ENCODE data around the gene ATRAID.
A peak's percentile ranks its signal among the peaks of the same experiment; 100 is the strongest.

Gene ATRAID

DNA sequence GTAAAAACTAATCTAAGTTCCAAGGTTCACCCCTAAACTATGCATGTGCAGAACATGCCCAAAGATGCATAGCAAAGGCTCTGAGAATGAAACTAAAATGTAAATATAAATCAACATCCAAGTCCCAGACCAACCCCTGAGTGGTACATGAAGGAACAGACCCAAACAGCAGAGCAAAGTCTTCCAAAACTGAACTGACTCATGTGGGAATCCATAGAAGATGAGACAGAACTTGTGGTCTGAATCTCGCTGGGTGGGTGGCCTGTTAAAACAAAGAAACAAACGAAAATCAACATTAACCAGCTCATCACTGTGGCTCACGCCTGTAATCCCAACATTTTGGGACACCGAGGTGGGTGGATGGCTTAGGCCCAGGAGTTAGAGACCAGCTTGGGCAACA lies 29.5 kb upstream of the ATRAID start:
- Histone ChIP-seq H3K9ac (ENCODE audit: low read depth, low read length, poor library complexity) (no peak overlapping the region), H3K36me3 (replicated peaks in 1 of 2; ENCODE audit: control insufficient read depth in 2 of 2, insufficient read depth in 2 of 2, low read length in 2 of 2) (no peaks in the 10 kb centered on the region), H2BK5ac (ENCODE audit: low read length) (no peak overlapping the region), H3K14ac (ENCODE audit: low read length) (no peak overlapping the region), H2AK5ac (ENCODE audit: low read depth, low read length) (no peak overlapping the region), H3K23ac (ENCODE audit: low read depth, low read length, poor library complexity) (no peak overlapping the region), H3K4me1 (ENCODE audit: control insufficient read depth in 2 of 2, insufficient read depth in 1 of 2, low read depth in 1 of 2, low read length in 2 of 2) (no peaks in the 10 kb centered on the region), H3K4me3 (ENCODE audit: low read length in 2 of 2) (no peak overlapping the region), H3K4ac (ENCODE audit: low read length) (no peak overlapping the region), H3K79me1 (ENCODE audit: low read depth, low read length) (no peaks in the 10 kb centered on the region), H3K9me3 (replicated peaks in 1 of 2; ENCODE audit: control insufficient read depth in 2 of 2, insufficient read depth in 1 of 2, low read depth in 1 of 2, low read length in 2 of 2) (no peaks in the 10 kb centered on the region), H4K91ac (ENCODE audit: low read depth, low read length, poor library complexity) (no peak overlapping the region), H4K8ac (ENCODE audit: low read depth, low read length) (no peak overlapping the region), H2BK120ac (ENCODE audit: low read depth, low read length) (no peak overlapping the region), H2AFZ (ENCODE audit: low read length) (no peak overlapping the region), H3K18ac (ENCODE audit: low read length) (no peak overlapping the region), H2BK12ac (ENCODE audit: low read length) (no peak overlapping the region), H3K4me2 (ENCODE audit: insufficient read depth, low read length, poor library complexity, severe bottlenecking) (no peak overlapping the region), H3K27ac (replicated peaks; ENCODE audit: low read length) (no peak overlapping the region), H2BK15ac (ENCODE audit: low read length) (no peak overlapping the region), H3K27me3 (ENCODE audit: control insufficient read depth in 3 of 3, insufficient read depth in 3 of 3, low read depth in 1 of 3, low read length in 3 of 3) (peaks cover 0 to 23% (median 0%) of the 10 kb centered on the region in 3 experiments)
- no CpG with 5 or more reads among the region's 4 CpGs for WGBS, 2 donors (ENCODE audit: extremely low coverage in 2 of 2, insufficient read length in 2 of 2, insufficient replicate concordance in 1 of 2)
- no peak for DNase-seq (ENCODE audit: low spot score)

DNA sequence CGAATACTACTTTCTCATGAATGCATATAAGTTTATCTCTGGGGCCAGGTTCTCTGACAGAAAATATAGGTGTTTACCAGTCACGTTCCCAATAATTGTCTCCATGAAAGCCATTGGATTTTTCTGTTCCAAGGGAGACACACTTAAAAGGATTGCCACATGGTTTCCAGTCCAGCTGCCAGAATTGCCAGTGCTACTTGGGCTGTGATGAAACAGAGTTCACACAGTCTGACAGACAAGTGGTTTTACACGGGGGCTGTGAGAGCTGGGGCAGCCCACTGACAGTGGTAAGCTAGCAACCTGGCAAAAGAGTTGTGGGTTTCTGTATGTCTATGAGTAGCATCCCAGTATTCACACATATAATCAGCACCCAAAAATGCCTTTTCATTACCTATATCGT lies 27.7 kb upstream of the ATRAID start:
- WGBS, 2 donors (ENCODE audit: extremely low coverage in 2 of 2, insufficient read length in 2 of 2, insufficient replicate concordance in 1 of 2): no CpG with 5 or more reads among the region's 4 CpGs
- Histone ChIP-seq H4K91ac (ENCODE audit: low read depth, low read length, poor library complexity) (no peak overlapping the region), H3K4me1 (ENCODE audit: control insufficient read depth in 2 of 2, insufficient read depth in 1 of 2, low read depth in 1 of 2, low read length in 2 of 2) (no peaks in the 10 kb centered on the region)

DNA sequence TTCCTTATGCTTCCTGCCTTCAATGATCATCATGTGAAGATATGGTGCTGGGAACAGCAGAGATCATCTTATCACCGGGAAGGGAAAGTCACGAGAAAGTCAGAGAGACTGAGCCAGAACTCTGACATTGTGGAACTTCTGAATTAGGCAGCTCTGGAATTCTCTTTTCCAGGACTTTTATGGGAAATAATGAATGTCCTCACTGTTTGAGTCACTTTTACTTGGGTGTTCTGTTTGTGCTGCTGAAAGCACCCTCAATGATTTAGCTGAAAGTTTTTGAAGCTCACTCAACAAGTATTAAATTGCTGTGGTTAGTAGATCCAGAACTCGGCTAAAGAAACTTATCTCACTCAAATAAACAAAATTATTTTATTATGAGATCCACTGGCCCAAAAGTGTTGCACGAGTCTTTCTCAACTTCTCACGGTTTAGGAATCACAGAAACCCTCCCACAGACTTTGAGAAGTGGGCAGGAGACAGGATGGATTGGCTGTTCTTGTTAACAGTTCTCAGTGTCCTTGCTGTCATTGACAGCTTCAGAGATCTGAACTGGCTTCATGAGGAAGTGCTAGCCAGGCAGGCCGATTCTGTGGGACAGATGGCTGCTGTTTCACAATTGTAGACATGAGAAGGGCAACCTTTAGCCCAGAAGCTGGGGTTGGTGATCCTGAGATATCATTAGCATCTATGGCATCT lies 26.4 kb upstream of the ATRAID start:
- Histone ChIP-seq H2BK120ac (ENCODE audit: low read depth, low read length) (no peak overlapping the region), H2BK12ac (ENCODE audit: low read length) (no peak overlapping the region), H2BK5ac (ENCODE audit: low read length) (no peak overlapping the region), H4K8ac (ENCODE audit: low read depth, low read length) (no peak overlapping the region), H2AFZ (ENCODE audit: low read length) (peak overlapping the region; percentile 11), H3K36me3 (replicated peaks in 1 of 2; ENCODE audit: control insufficient read depth in 2 of 2, insufficient read depth in 2 of 2, low read length in 2 of 2) (no peaks in the 10 kb centered on the region), H2BK15ac (ENCODE audit: low read length) (no peak overlapping the region), H3K23ac (ENCODE audit: low read depth, low read length, poor library complexity) (no peak overlapping the region), H3K9me3 (replicated peaks in 1 of 2; ENCODE audit: control insufficient read depth in 2 of 2, insufficient read depth in 1 of 2, low read depth in 1 of 2, low read length in 2 of 2) (no peaks in the 10 kb centered on the region), H3K79me1 (ENCODE audit: low read depth, low read length) (no peaks in the 10 kb centered on the region), H3K4ac (ENCODE audit: low read length) (no peak overlapping the region), H3K27me3 (ENCODE audit: control insufficient read depth in 3 of 3, insufficient read depth in 3 of 3, low read depth in 1 of 3, low read length in 3 of 3) (peaks cover 0 to 23% (median 0%) of the 10 kb centered on the region in 3 experiments), H3K4me3 (ENCODE audit: low read length in 2 of 2) (no peak overlapping the region), H3K27ac (replicated peaks; ENCODE audit: low read length) (no peak overlapping the region), H3K18ac (ENCODE audit: low read length) (no peak overlapping the region), H3K9ac (ENCODE audit: low read depth, low read length, poor library complexity) (no peak overlapping the region), H3K14ac (ENCODE audit: low read length) (no peak overlapping the region), H2AK5ac (ENCODE audit: low read depth, low read length) (no peak overlapping the region), H4K91ac (ENCODE audit: low read depth, low read length, poor library complexity) (no peak overlapping the region), H3K4me1 (ENCODE audit: control insufficient read depth in 2 of 2, insufficient read depth in 1 of 2, low read depth in 1 of 2, low read length in 2 of 2) (no peaks in the 10 kb centered on the region), H3K4me2 (ENCODE audit: insufficient read depth, low read length, poor library complexity, severe bottlenecking) (no peak overlapping the region)
- DNase-seq (ENCODE audit: low spot score): no peak
- WGBS, 2 donors (ENCODE audit: extremely low coverage in 2 of 2, insufficient read length in 2 of 2, insufficient replicate concordance in 1 of 2): no CpG with 5 or more reads among the region's 6 CpGs

More for the DNA sequence above, 27.7 kb upstream of the ATRAID start:
- no peak for DNase-seq (ENCODE audit: low spot score)
- Histone ChIP-seq H2BK15ac (ENCODE audit: low read length) (no peak overlapping the region), H2BK120ac (ENCODE audit: low read depth, low read length) (no peak overlapping the region), H4K8ac (ENCODE audit: low read depth, low read length) (no peak overlapping the region), H2BK5ac (ENCODE audit: low read length) (no peak overlapping the region), H3K79me1 (ENCODE audit: low read depth, low read length) (no peaks in the 10 kb centered on the region), H2AFZ (ENCODE audit: low read length) (no peak overlapping the region), H3K14ac (ENCODE audit: low read length) (no peak overlapping the region), H3K9me3 (replicated peaks in 1 of 2; ENCODE audit: control insufficient read depth in 2 of 2, insufficient read depth in 1 of 2, low read depth in 1 of 2, low read length in 2 of 2) (no peaks in the 10 kb centered on the region), H2AK5ac (ENCODE audit: low read depth, low read length) (no peak overlapping the region), H3K4me3 (ENCODE audit: low read length in 2 of 2) (no peak overlapping the region), H3K4ac (ENCODE audit: low read length) (no peak overlapping the region), H3K4me2 (ENCODE audit: insufficient read depth, low read length, poor library complexity, severe bottlenecking) (no peak overlapping the region), H3K27me3 (ENCODE audit: control insufficient read depth in 3 of 3, insufficient read depth in 3 of 3, low read depth in 1 of 3, low read length in 3 of 3) (peaks cover 0 to 23% (median 0%) of the 10 kb centered on the region in 3 experiments), H3K27ac (replicated peaks; ENCODE audit: low read length) (no peak overlapping the region), H3K36me3 (replicated peaks in 1 of 2; ENCODE audit: control insufficient read depth in 2 of 2, insufficient read depth in 2 of 2, low read length in 2 of 2) (no peaks in the 10 kb centered on the region), H3K18ac (ENCODE audit: low read length) (no peak overlapping the region), H3K23ac (ENCODE audit: low read depth, low read length, poor library complexity) (no peak overlapping the region), H3K9ac (ENCODE audit: low read depth, low read length, poor library complexity) (no peak overlapping the region), H2BK12ac (ENCODE audit: low read length) (no peak overlapping the region)

DNA sequence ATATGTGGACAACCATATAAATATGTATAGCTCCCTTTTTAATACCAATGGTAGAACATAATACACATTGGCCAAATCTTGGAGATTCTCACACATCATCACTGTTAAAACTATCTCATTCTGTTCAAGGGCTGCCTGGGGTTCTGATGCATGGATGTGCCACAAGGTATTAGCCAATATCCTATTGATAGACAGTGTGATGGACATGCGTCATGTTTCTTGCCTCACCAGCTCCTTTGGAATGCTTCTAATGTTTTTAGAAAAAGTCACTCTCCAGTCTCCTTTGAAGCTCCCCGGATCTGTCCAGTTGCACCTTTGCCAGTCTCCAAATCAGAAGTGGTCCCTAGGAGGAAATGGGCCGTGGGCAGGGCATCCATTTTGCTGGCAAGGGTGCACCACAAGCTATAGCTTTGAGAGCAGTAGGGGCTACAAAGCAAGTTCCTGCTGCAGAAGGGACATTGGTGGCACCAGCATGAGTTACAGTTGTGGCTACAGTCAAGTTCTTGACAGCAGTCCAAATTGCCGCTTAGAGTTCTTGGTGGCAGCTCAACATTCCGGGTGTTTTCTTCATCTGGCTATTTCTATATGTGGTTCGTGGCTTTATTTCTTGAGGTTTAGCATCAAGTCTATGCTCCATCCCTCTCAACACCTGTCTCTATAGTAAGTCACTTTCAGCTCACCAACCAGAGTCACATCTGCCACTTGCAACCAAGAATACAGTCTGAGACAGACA lies 25.1 kb upstream of the ATRAID start:
- Histone ChIP-seq H3K4me1 (ENCODE audit: control insufficient read depth in 2 of 2, insufficient read depth in 1 of 2, low read depth in 1 of 2, low read length in 2 of 2) (no peaks in the 10 kb centered on the region), H3K27me3 (ENCODE audit: control insufficient read depth in 3 of 3, insufficient read depth in 3 of 3, low read depth in 1 of 3, low read length in 3 of 3) (peaks cover 0 to 19% (median 0%) of the 10 kb centered on the region in 3 experiments), H2BK12ac (ENCODE audit: low read length) (no peak overlapping the region), H3K18ac (ENCODE audit: low read length) (no peak overlapping the region), H3K27ac (replicated peaks; ENCODE audit: low read length) (no peak overlapping the region), H3K14ac (ENCODE audit: low read length) (no peak overlapping the region), H3K23ac (ENCODE audit: low read depth, low read length, poor library complexity) (no peak overlapping the region), H4K91ac (ENCODE audit: low read depth, low read length, poor library complexity) (no peak overlapping the region), H2AK5ac (ENCODE audit: low read depth, low read length) (no peak overlapping the region), H2BK15ac (ENCODE audit: low read length) (no peak overlapping the region), H3K36me3 (replicated peaks in 1 of 2; ENCODE audit: control insufficient read depth in 2 of 2, insufficient read depth in 2 of 2, low read length in 2 of 2) (no peaks in the 10 kb centered on the region), H2BK5ac (ENCODE audit: low read length) (no peak overlapping the region), H3K79me1 (ENCODE audit: low read depth, low read length) (no peaks in the 10 kb centered on the region), H3K9ac (ENCODE audit: low read depth, low read length, poor library complexity) (no peak overlapping the region), H4K8ac (ENCODE audit: low read depth, low read length) (peak overlapping the region; percentile 30), H3K4me2 (ENCODE audit: insufficient read depth, low read length, poor library complexity, severe bottlenecking) (no peak overlapping the region), H3K9me3 (replicated peaks in 1 of 2; ENCODE audit: control insufficient read depth in 2 of 2, insufficient read depth in 1 of 2, low read depth in 1 of 2, low read length in 2 of 2) (no peaks in the 10 kb centered on the region), H2BK120ac (ENCODE audit: low read depth, low read length) (no peak overlapping the region), H3K4ac (ENCODE audit: low read length) (no peak overlapping the region), H3K4me3 (ENCODE audit: low read length in 2 of 2) (no peak overlapping the region), H2AFZ (ENCODE audit: low read length) (no peak overlapping the region)
- no CpG with 5 or more reads among the region's 6 CpGs for WGBS, 2 donors (ENCODE audit: extremely low coverage in 2 of 2, insufficient read length in 2 of 2, insufficient replicate concordance in 1 of 2)
- DNase-seq (ENCODE audit: low spot score): no peak

Measured in neuronal stem cell (in vitro differentiated cells).